Activated CD8-positive, alpha-beta memory T cell treated with anti-CD3 and anti-CD28 coated beads, Interleukin-2, amount 10 ng/mL, durations not matched to agents 7 days and 5 days (primary cell): ENCODE data around the gene CCS. TPM values are rescaled to one million over a fixed set of nuclear protein-coding genes. Genes with fewer than 3 reads are reported as not detected.
"Not testable (repeated sequence)": the region's sequence is repeated elsewhere in the genome, so short reads cannot be mapped to it uniquely, and the experiment has no call there.

Experiments
- ATAC-seq: fragments of 150-1000 bp; cut with Tn5 transposase; one replicate; pipeline ENCODE4 v1.10.0; 2021; ENCODE audit warnings: moderate library complexity
- CTCF ChIA-PET: fragments of 350-600 bp; sonication (Branson Sonifier 250); formaldehyde crosslinking; loops from one replicate; lab custom pipeline; 2021; ENCODE audit warnings: antibody characterized with exemption; lab: Charles Lee
- DNase-seq: peaks from one replicate; pipeline ENCODE4 v3.0.0-alpha.2; 2020
- H3K27ac Mint-ChIP-seq: one replicate; pipeline ENCODE4 v1.8.0; 2021; ENCODE audit warnings: mild to moderate bottlenecking, mixed read lengths
- H3K27me3 Mint-ChIP-seq: one replicate; pipeline ENCODE4 v1.8.0; 2021; ENCODE audit warnings: mixed read lengths
- H3K36me3 Mint-ChIP-seq: one replicate; pipeline ENCODE4 v1.8.0; 2021; ENCODE audit warnings: mild to moderate bottlenecking, mixed read lengths
- H3K4me1 Mint-ChIP-seq: one replicate; pipeline ENCODE4 v1.8.0; 2021; ENCODE audit warnings: mixed read lengths
- H3K4me3 Mint-ChIP-seq: one replicate; pipeline ENCODE4 v1.8.0; 2021; ENCODE audit warnings: mild to moderate bottlenecking, moderate library complexity, mixed read lengths
- H3K9me3 Mint-ChIP-seq: one replicate; pipeline ENCODE4 v1.8.0; 2022; ENCODE audit warnings: low read depth, mixed read lengths
- total RNA-seq, 2 experiments: library from RNA; stranded (reverse); gene quantifications; one replicate each; pipeline ENCODE4 v1.2.3, GENCODE V29; 2021

Gene CCS
- total RNA-seq, 2 experiments from 2014 or later = 30.1 to 38.0 TPM

DNA sequence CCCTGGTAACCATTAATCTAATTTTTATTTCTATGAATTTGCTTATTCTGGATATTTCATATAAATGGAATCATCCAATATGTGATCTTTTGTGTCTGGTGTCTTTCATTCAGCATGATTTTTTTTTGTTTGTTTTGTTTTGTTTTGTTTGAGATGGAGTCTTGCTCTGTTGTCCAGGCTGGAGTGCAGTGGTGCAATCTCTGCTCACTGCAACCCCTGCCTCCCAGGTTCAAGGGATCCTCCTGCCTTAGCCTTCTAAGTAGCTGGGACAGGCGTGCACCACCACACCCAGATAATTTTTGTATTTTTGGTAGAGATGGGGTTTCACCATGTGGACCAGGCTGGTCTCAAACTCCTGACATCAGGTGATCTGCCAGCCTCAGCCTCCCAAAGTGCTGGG, 7.5 kb upstream of the CCS start:
- H3K4me3 Mint-ChIP-seq, H3K27ac Mint-ChIP-seq, H3K4me1 Mint-ChIP-seq, H3K9me3 Mint-ChIP-seq, DNase-seq, ATAC-seq, H3K36me3 Mint-ChIP-seq, H3K27me3 Mint-ChIP-seq: not testable (repeated sequence)
- CTCF ChIA-PET = interaction anchor here (1.2 kb wide), 1 partner anchor 93 kb away, joined by 3 read pairs; the partner anchor contains the start of gene RBM4B

DNA sequence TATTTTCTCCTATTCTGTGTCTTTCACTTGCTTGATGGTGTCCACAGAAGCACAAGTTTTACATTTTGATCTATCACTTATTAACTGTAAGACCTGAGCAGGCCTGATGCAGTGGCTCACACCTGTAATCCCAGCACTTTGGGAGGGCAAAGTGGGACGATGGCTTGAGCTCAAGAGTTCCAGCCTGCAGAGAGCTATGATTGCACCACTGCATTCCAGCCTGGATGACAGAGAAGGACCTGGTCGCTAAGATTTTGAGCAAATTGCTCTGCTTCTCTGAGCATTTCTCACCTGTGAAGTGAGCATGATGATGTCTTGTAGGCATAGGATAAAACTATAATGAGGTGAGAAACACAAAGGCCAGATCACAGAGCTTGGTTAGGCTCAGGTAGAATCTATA, 6.8 kb upstream of the CCS start:
- Mint-ChIP-seq H3K27ac (no peak overlapping the region), H3K27me3 (peaks cover 8% of the 10 kb centered on the region)
- CTCF ChIA-PET = interaction anchor here (0.8 kb wide), 1 partner anchor 93 kb away, joined by 3 read pairs; no protein-coding TSS in a partner anchor

DNA sequence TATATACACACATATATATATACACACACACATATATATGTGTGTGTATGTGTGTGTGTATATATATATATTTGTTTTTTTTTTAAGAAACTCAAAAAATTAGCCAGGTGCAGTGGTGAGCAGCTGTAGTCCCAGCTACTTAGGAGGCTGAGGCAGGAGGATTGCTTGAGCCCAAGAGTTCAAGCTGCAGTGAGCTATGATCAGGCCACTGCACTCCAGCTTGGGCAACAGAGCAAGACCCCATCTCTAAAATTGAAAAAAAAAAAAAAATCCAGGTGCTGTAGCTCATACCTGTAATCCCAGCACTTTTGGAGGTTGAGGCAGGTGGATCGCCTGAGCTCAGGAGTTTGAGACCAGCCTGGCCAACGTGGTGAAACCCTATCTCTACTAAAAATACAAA, 3.7 kb upstream of the CCS start:
- DNase-seq, H3K4me3 Mint-ChIP-seq, ATAC-seq, H3K27ac Mint-ChIP-seq, H3K36me3 Mint-ChIP-seq, H3K27me3 Mint-ChIP-seq, H3K9me3 Mint-ChIP-seq: not testable (repeated sequence)
- CTCF ChIA-PET = interaction anchor here (1.4 to 4.2 kb wide), 2 partner anchors 10 to 70 kb away, joined by 3 to 33 read pairs; no protein-coding TSS in a partner anchor
- H3K4me1 Mint-ChIP-seq = peaks cover 15% of the 10 kb centered on the region

More for the DNA sequence above, 6.8 kb upstream of the CCS start:
- no peaks in the 10 kb centered on the region for H3K4me1 Mint-ChIP-seq
- peaks cover 4% of the 10 kb centered on the region for H3K36me3 Mint-ChIP-seq
- H3K9me3 Mint-ChIP-seq = peaks cover 6% of the 10 kb centered on the region
- DNase-seq = no peak
- no peak overlapping the region for H3K4me3 Mint-ChIP-seq
- ATAC-seq = no peak

DNA sequence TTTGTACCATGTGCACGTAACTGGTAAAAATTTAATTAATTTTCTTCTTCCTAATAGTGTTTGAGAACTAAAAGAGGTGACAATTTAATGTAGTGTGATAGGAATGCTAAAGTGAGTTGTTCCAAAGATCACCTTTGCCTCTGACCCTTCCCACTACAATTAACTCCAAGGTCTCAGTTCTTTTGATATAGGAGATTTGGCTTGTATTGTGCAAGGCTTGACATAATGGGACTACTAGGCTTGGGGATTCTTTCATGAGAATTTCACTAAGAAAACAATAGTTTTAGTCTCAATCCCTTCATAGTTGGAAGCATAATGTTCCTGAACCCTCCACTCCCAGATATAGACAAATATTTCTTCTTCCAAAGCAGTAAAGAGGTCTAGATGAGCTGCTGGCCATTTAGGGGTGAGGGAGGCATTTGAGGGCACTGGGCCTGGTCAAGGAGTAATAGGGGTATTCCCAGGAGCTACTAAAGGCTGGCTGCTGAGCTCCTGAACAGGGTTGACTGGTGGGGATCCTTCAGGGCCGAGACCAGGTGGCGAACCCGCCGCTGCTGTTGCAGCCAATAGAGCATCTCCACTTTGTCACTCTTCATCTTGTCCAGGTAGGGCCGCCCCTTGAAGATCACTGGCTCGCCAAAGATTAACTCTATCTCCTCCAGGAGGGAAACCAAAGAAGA, 2.8 kb upstream of the CCS start:
- Mint-ChIP-seq H3K27ac (no peak overlapping the region), H3K4me3 (no peak overlapping the region), H3K27me3 (peaks cover 9% of the 10 kb centered on the region), H3K4me1 (peaks cover 22% of the 10 kb centered on the region), H3K9me3 (no peaks in the 10 kb centered on the region), H3K36me3 (no peaks in the 10 kb centered on the region)
- CTCF ChIA-PET = interaction anchor here (1.0 to 6.2 kb wide), 5 partner anchors 11 to 105 kb away, joined by 3 to 60 read pairs (median 11); partner anchors contain the start of genes RBM14 and RBM4B
- DNase-seq (no peak), ATAC-seq (no peak)

DNA sequence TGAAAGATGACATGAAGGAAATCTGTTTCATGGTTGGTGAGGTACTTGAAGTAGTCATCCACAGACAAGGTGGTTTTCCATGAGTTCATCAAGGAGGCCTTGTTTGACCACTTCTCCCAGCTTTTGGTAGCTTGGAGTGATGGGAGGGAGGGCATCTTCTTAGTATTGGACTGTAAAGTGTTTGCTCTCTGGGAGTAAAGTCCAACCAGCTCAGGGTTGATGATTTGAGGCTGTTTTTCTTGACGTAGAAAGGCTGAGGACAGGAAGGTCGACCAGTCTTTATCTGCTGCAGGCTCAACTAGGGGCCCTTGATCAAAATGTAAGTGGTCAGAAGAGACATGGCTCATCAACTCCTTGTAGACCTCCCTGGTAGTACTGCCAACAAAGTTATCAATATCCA, 1.8 kb upstream of the CCS start:
- H3K9me3 Mint-ChIP-seq = no peaks in the 10 kb centered on the region
- ATAC-seq (no peak), DNase-seq (no peak)
- no peaks in the 10 kb centered on the region for H3K36me3 Mint-ChIP-seq
- CTCF ChIA-PET = interaction anchor here (1.0 to 6.2 kb wide), 5 partner anchors 12 to 104 kb away, joined by 3 to 60 read pairs (median 11); partner anchors contain the start of genes RBM14 and RBM4B
- peaks cover 9% of the 10 kb centered on the region for H3K27me3 Mint-ChIP-seq
- H3K4me1 Mint-ChIP-seq = peaks cover 28% of the 10 kb centered on the region
- H3K4me3 Mint-ChIP-seq = no peak overlapping the region
- H3K27ac Mint-ChIP-seq = no peak overlapping the region

DNA sequence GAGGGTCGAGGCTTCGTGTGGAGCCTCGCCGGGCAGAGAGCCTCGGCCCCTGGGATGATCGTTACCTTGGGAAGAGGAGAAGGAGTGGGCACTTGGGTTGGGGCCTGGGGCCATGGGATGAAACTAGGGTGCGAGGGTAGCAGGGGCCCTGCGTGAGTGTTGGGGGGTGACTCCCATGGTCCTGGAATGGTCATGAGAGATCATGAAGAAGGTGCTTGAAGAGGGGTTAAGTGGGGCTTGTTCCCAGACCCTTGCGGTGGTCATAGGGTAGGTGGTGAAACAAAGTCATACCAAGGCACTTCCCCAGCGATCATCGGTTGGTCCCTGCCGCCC, 284 bp downstream of the CCS start:
- H3K27ac Mint-ChIP-seq = peak overlapping the region; percentile 96
- ATAC-seq (no peak), DNase-seq (no peak)
- H3K9me3 Mint-ChIP-seq = no peaks in the 10 kb centered on the region
- no peaks in the 10 kb centered on the region for H3K36me3 Mint-ChIP-seq
- peaks cover 6% of the 10 kb centered on the region for H3K27me3 Mint-ChIP-seq
- H3K4me1 Mint-ChIP-seq = peaks cover 28% of the 10 kb centered on the region
- H3K4me3 Mint-ChIP-seq = peak overlapping the region; percentile 94
- CTCF ChIA-PET = interaction anchor here (0.8 to 6.2 kb wide), 14 partner anchors 14 to 85 kb away, joined by 3 to 60 read pairs (median 4); partner anchors contain the start of genes ACTN3, RBM14, RBM4 and RBM4B

DNA sequence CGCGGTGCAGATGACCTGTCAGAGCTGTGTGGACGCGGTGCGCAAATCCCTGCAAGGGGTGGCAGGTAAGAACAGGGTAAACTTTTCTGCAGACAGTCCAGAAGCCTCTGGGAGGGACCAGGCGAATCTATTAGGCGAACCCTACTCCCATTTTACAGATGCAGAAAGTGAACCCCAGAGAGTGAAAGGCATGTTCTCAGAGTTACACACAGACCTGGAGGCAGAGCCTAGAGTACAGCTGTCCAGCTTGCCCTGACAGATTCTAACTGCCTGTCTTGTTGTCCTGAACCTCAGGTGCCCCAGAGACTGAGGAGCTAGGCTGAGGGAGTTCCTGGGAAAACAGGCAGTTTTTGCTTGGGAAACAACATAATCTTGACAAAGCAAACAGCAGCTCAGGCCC, 665 bp downstream of the CCS start:
- Mint-ChIP-seq H3K27me3 (peaks cover 6% of the 10 kb centered on the region), H3K36me3 (no peaks in the 10 kb centered on the region), H3K4me3 (peak overlapping the region; percentile 94), H3K27ac (peak overlapping the region; percentile 96), H3K9me3 (no peaks in the 10 kb centered on the region), H3K4me1 (peaks cover 28% of the 10 kb centered on the region)
- DNase-seq = no peak
- ATAC-seq = no peak
- CTCF ChIA-PET = interaction anchor here (1.3 to 6.2 kb wide), 6 partner anchors 13 to 85 kb away, joined by 3 to 60 read pairs (median 5); partner anchors contain the start of genes RBM14 and RBM4B

DNA sequence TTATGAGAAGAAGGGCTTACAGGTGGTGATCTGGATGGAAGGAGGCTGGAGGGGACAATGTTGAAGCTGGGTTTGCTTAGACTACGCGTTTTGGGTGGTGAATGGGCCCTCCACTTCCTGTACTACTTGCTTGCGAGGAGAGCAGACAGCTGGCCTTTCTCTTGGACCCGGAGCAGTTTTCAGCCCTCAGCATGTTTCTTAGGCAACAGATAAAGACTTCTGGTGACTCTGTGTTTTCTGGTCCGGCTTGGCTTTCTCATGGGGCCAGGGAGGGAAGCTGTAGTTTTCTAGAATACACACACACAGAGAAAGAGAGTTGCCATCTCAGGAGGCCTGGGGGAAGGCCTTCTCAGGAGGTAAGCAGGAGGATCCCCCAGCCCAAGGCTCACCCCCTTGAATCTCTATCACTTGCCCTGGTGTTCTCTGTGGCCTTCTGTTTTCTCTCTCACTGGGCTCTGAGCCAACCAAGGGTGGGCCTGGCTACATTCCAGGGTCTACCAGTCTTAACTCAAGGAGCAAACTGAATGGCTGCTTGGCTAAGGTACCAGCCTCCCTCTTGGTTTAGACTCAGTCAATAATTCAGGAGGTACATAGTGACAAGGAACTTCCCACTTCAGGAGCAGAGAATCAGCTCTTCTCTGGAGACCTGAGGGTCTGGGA, 2.4 kb downstream of the CCS start:
- peaks cover 28% of the 10 kb centered on the region for H3K4me1 Mint-ChIP-seq
- CTCF ChIA-PET = interaction anchor here (0.9 to 6.2 kb wide), 4 partner anchors 14 to 83 kb away, joined by 3 to 60 read pairs (median 4); partner anchors contain the start of gene RBM4B
- H3K36me3 Mint-ChIP-seq = peaks cover under 1% of the 10 kb centered on the region
- peaks cover 6% of the 10 kb centered on the region for H3K27me3 Mint-ChIP-seq
- no peaks in the 10 kb centered on the region for H3K9me3 Mint-ChIP-seq
- DNase-seq (no peak), ATAC-seq (no peak)
- peak overlapping the region; percentile 75 for H3K27ac Mint-ChIP-seq
- peak overlapping the region; percentile 42 for H3K4me3 Mint-ChIP-seq

DNA sequence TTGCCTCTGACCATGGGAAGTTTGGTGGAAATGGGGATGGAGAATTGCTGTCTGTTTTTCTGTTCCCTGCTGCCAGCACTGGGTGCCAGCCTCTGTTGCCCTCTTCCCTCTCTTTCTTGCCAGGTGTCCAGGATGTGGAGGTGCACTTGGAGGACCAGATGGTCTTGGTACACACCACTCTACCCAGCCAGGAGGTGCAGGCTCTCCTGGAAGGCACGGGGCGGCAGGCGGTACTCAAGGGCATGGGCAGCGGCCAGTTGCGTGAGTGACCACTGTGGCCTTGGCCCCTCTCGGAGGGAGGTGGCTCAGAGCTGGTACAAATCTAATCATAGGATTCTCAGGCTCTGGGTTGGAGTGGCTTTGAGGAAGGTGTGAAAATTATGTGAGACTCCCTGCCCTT, 6.0 kb downstream of the CCS start:
- CTCF ChIA-PET = no interaction called here
- Mint-ChIP-seq H3K4me1 (peaks cover 14% of the 10 kb centered on the region), H3K36me3 (peaks cover 6% of the 10 kb centered on the region), H3K27ac (no peak overlapping the region), H3K9me3 (no peaks in the 10 kb centered on the region), H3K27me3 (no peaks in the 10 kb centered on the region), H3K4me3 (no peak overlapping the region)
- DNase-seq (no peak), ATAC-seq (no peak)

DNA sequence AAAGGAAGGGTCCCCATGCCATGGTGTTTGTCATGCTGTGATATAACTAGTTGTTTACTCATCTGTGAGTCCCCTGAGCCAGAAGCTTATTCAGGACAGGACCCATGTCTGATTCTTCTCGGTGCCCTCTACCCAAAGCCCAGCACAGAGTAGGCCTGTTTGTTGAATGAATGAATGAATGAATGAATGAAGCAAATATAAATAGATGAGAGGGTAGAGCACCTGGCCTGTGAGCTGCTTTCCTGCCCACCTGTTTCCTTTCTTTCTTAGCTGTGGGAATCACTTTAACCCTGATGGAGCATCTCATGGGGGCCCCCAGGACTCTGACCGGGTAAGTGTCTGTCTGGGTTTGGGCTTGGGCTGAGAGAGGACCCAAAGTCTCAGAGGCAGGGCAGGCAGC, 7.2 kb downstream of the CCS start:
- ATAC-seq (no peak), DNase-seq (no peak)
- CTCF ChIA-PET = no interaction called here
- H3K27me3 Mint-ChIP-seq = no peaks in the 10 kb centered on the region
- H3K4me3 Mint-ChIP-seq = no peak overlapping the region
- peaks cover 5% of the 10 kb centered on the region for H3K4me1 Mint-ChIP-seq
- peaks cover 7% of the 10 kb centered on the region for H3K36me3 Mint-ChIP-seq
- no peaks in the 10 kb centered on the region for H3K9me3 Mint-ChIP-seq
- H3K27ac Mint-ChIP-seq = no peak overlapping the region

DNA sequence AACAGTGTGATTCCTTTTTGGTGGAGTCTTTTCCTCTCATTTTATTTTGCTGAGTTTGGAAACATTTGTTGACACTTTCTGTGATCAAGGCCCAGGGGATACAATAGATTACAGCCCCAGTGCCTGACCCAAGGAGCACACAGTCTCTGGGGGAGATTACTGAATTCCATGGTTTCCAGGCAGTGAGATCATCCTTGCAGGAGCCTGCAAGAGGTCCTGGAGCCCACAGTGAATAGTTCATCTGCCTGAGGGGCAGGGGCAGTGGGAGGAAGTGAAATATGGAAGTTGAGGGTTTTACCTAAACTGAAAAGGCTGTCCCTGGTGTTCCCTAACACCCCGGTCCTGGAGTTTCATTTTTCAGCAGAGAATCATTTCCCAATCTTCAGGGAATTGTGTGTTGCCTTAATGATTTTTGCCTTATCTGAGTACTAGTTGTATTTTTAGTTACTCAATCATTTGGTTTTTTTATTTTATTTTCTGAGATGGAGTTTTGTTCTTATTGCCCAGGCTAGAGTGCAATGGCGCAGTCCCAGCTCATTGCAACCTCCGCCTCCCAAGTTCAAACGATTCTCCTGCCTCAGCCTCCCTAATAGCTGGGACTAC, 7.7 kb downstream of the CCS start:
- no peaks in the 10 kb centered on the region for H3K27me3 Mint-ChIP-seq
- peaks cover under 1% of the 10 kb centered on the region for H3K4me1 Mint-ChIP-seq
- CTCF ChIA-PET = no interaction called here
- ATAC-seq (no peak), DNase-seq (no peak)
- no peaks in the 10 kb centered on the region for H3K9me3 Mint-ChIP-seq
- no peak overlapping the region for H3K27ac Mint-ChIP-seq
- peaks cover 7% of the 10 kb centered on the region for H3K36me3 Mint-ChIP-seq
- H3K4me3 Mint-ChIP-seq = no peak overlapping the region

DNA sequence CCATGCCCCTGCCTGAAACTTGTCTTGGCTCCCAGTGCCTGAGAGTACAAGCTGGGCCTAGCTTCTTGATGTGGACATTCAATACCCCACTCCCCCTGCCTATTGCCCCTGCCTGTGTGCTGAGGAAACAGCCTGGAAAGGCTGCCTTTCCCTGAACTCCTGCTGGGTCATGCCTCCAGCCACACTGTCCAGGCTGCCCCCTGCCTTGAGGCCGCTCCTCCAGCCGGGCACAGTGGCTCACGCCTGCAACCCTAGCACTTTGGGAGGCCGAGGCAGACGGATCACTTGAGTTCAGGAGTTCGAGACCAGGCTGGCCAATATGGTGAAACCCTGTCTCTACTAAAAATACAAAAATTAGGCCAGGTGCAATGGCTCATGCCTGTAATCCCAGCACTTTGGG, 10.1 kb downstream of the CCS start:
- no peaks in the 10 kb centered on the region for H3K9me3 Mint-ChIP-seq
- H3K4me1 Mint-ChIP-seq = no peaks in the 10 kb centered on the region
- H3K36me3 Mint-ChIP-seq = peaks cover 7% of the 10 kb centered on the region
- CTCF ChIA-PET = no interaction called here
- no peak for ATAC-seq
- no peaks in the 10 kb centered on the region for H3K27me3 Mint-ChIP-seq
- H3K4me3 Mint-ChIP-seq = no peak overlapping the region
- DNase-seq = no peak
- H3K27ac Mint-ChIP-seq = no peak overlapping the region

DNA sequence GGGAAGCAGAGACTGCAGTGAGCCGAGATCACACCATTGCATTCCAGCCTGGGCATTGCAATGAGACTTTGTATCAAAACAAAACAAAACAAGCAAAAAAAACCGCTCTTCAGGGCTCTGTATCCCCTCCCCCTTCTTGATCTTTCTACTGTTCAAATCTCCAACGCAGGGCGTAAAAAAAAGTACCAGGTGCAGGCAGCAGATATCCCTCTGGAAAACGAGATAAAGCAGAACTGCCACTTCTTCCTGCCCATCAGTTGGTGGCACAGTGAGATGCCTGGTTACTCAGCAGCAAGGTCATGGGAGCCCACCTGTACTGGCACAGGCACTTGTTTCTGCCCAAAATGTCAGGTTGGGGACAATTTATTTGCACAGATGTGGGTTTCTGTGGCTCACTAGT, 11.2 kb downstream of the CCS start:
- DNase-seq (no peak), ATAC-seq (no peak)
- H3K36me3 Mint-ChIP-seq = peaks cover 7% of the 10 kb centered on the region
- H3K27ac Mint-ChIP-seq = no peak overlapping the region
- no peaks in the 10 kb centered on the region for H3K27me3 Mint-ChIP-seq
- CTCF ChIA-PET = no interaction called here
- H3K4me1 Mint-ChIP-seq = no peaks in the 10 kb centered on the region
- no peak overlapping the region for H3K4me3 Mint-ChIP-seq
- no peaks in the 10 kb centered on the region for H3K9me3 Mint-ChIP-seq
